HT1080 (cell line): Measurements from ENCODE around the gene PHB1. TPM values are rescaled to one million over a fixed set of nuclear protein-coding genes. Genes with fewer than 3 reads are reported as not detected.

Experiments used
- DNase-seq: peaks from one replicate; pipeline ENCODE4 v3.0.0-alpha.2; 2015; ENCODE audit warnings: low read depth
- small RNA-seq: library from RNA; depleted of rRNA; stranded (forward); fragments of <200 nt; gene quantifications from one replicate; pipeline ENCODE3, GENCODE V24; 2014
- total RNA-seq: library from RNA; depleted of rRNA; stranded (reverse); fragments of >200 nt; shearing (Covaris generic); gene quantifications from 2 replicates; pipeline ENCODE4 v1.2.3, GENCODE V29; 2014; rRNA removed

PHB1 gene
- total RNA-seq, 1 experiment from 2014 or later = 256 TPM

- DNase-seq = no peak
Measured at GRCh38 chr17:49357516-49357915, 57.2 kb downstream of the PHB1 start.

- DNase-seq = no peak
Measured at GRCh38 chr17:49356320-49356719, 58.4 kb downstream of the PHB1 start.

Small RNAs within 50 kb of the gene (small RNA-seq; reads per million reads assigned to genes)
- not detected for gene RF00019

Other genes starting within 250 kb of the PHB1 start
- gene GNGT2, start 204.3 kb downstream of the PHB1 start, total RNA-seq = 10.9 and 17.1 TPM in 2 replicates
- gene ABI3, start 204.2 kb downstream of the PHB1 start, total RNA-seq = 10.3 and 13.7 TPM in 2 replicates
- gene PHOSPHO1, start 184.1 kb downstream of the PHB1 start, total RNA-seq = 0.47 TPM in 1 of 2 replicates, not detected in the other
- 6.8 and 7.6 TPM in 2 replicates for gene ZNF652, start 52.6 kb downstream of the PHB1 start, total RNA-seq
- 6.3 and 9.2 TPM in 2 replicates for gene NGFR, start 80.4 kb upstream of the PHB1 start, total RNA-seq
- gene NXPH3, start 161.0 kb upstream of the PHB1 start, total RNA-seq = 0.06 and 0.70 TPM in 2 replicates